ENCODE results near the gene PRKCB. TPM values are rescaled to one million over a fixed set of nuclear protein-coding genes. Genes with fewer than 3 reads are reported as not detected.

The PRKCB gene
- total RNA-seq, 1 experiment from 2014 or later, result 0.89 TPM

DNA sequence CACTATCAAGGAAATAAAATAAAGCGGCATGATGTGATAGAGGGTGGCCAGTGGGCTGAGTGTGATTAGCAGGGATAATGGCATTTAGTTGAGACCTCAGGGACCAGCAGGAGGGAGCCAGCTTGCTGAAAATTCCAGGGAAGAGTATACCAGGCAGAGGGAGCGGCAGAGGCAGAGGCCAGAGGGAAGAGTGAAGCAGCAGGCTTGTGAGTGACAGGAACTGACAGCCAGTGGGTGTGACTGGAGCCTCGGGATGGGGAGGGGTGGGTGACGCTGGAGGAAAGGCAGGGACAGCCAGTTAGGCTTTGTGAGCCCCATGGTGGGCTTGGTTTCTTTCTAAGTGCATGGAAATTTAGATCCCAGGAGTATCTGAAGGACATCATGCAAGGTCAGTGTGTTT lies 210.7 kb downstream of the PRKCB start:
- ChIA-PET RAD21 (ENCODE audit: low non-redundant PET in 1 of 2, low total read pairs in 2 of 2, uncharacterized antibody in 2 of 2, unreplicated experiment in 2 of 2) (interaction anchor here (1.4 to 2.3 kb wide), 4 partner anchors 206 to 458 kb away, joined by 4 to 15 read pairs (median 8); no protein-coding TSS in a partner anchor), CTCF (interaction anchor here (1.0 to 7.7 kb wide), 6 partner anchors 202 to 458 kb away, joined by 3 to 101 read pairs (median 6); no protein-coding TSS in a partner anchor), POLR2A (interaction anchor here (1.5 kb wide), 1 partner anchor 458 kb away, joined by 4 read pairs; no protein-coding TSS in a partner anchor)
- intact Hi-C loops (cut with micrococcal nuclease), result no loop called here
- no peak overlapping the region for H2AFZ ChIP-seq (ENCODE audit: low read depth, low read length, poor library complexity, severe bottlenecking)
- H3K9me2 ChIP-seq (ENCODE audit: insufficient read depth), result no peaks in the 10 kb centered on the region
- no peak overlapping the region for H3K27ac ChIP-seq (ENCODE audit: low read depth, low read length)
- DNase-seq (ENCODE audit: low read depth, low spot score) (no peak), ATAC-seq (no peak)
- H4K20me1 ChIP-seq (ENCODE audit: insufficient read depth), result no peaks in the 10 kb centered on the region
- H3K9ac ChIP-seq (ENCODE audit: low read length), result no peak overlapping the region
- BruUV-seq (replicated peaks), result no TSS peak
- no peaks in the 10 kb centered on the region for H3K79me2 ChIP-seq (ENCODE audit: insufficient read depth, low read length)
- TF ChIP-seq EZH2 (IDR thresholded peaks at IDR 0.05) (no peak), CEBPB (IDR thresholded peaks at IDR 0.05; ENCODE audit: low read depth) (no peak), CTCF (IDR thresholded peaks at IDR 0.05 in 2 of 3, conservative IDR thresholded peaks at IDR 0.05 in 1 of 3; ENCODE audit: borderline replicate concordance in 1 of 3, insufficient read depth in 1 of 3, low read depth in 2 of 3, low read length in 2 of 3) (no peak), REST (IDR thresholded peaks at IDR 0.05; ENCODE audit: low read depth) (no peak), MAX (IDR thresholded peaks at IDR 0.05) (no peak), RAD21 (IDR thresholded peaks at IDR 0.05; ENCODE audit: low read depth) (no peak), TCF7L2 (IDR thresholded peaks at IDR 0.05; ENCODE audit: borderline replicate concordance, extremely low read depth, insufficient read depth, insufficient read length) (no peak), SIN3A (IDR thresholded peaks at IDR 0.05; ENCODE audit: low read depth) (no peak), CBX3 (IDR thresholded peaks at IDR 0.05; ENCODE audit: low read depth) (no peak), FOSL1 (IDR thresholded peaks at IDR 0.05; ENCODE audit: low read depth) (no peak), ELF1 (IDR thresholded peaks at IDR 0.05; ENCODE audit: borderline replicate concordance, low read depth) (no peak), POLR2AphosphoS5 (IDR thresholded peaks at IDR 0.05; ENCODE audit: low read depth, low read length) (no peak), POLR2A (IDR thresholded peaks at IDR 0.05; ENCODE audit: borderline replicate concordance, extremely low read depth, insufficient read depth, insufficient read length) (no peak), EZH2phosphoT487 (IDR thresholded peaks at IDR 0.05; ENCODE audit: borderline replicate concordance) (no peak), SP1 (IDR thresholded peaks at IDR 0.05; ENCODE audit: low read depth) (no peak), YY1 (IDR thresholded peaks at IDR 0.05; ENCODE audit: extremely low read depth, insufficient replicate concordance, low read depth, low read length) (no peak), JUND (IDR thresholded peaks at IDR 0.05) (no peak), ZFX (IDR thresholded peaks at IDR 0.05) (no peak)
- TF ChIP-seq, protein P1, sequence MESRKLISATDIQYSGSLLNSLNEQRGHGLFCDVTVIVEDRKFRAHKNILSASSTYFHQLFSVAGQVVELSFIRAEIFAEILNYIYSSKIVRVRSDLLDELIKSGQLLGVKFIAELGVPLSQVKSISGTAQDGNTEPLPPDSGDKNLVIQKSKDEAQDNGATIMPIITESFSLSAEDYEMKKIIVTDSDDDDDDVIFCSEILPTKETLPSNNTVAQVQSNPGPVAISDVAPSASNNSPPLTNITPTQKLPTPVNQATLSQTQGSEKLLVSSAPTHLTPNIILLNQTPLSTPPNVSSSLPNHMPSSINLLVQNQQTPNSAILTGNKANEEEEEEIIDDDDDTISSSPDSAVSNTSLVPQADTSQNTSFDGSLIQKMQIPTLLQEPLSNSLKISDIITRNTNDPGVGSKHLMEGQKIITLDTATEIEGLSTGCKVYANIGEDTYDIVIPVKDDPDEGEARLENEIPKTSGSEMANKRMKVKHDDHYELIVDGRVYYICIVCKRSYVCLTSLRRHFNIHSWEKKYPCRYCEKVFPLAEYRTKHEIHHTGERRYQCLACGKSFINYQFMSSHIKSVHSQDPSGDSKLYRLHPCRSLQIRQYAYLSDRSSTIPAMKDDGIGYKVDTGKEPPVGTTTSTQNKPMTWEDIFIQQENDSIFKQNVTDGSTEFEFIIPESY (IDR thresholded peaks at IDR 0.05; ENCODE audit: extremely low read depth, insufficient replicate concordance, low read length), result no peak
- peaks cover 22% of the 10 kb centered on the region for H3K27me3 ChIP-seq (ENCODE audit: insufficient read depth, low read length)
- no peaks in the 10 kb centered on the region for H3K9me3 ChIP-seq (ENCODE audit: control insufficient read depth in 1 of 2, insufficient read depth in 1 of 2, low read depth in 1 of 2, low read length in 2 of 2)
- H3K4me2 ChIP-seq (ENCODE audit: low read length), result no peak overlapping the region
- H3K4me1 ChIP-seq (ENCODE audit: control insufficient read depth in 1 of 2, insufficient read depth in 2 of 2, low read length in 2 of 2), result no peaks in the 10 kb centered on the region
- H3K4me3 ChIP-seq (replicated peaks in 1 of 2; ENCODE audit: low read depth in 1 of 2, low read length in 2 of 2), result no peak overlapping the region
- H3K36me3 ChIP-seq (ENCODE audit: control insufficient read depth in 1 of 2, insufficient read depth in 2 of 2, low read length in 2 of 2), result no peaks in the 10 kb centered on the region

Measured in HCT116 (cell line).